ENCODE results near the gene MCTP2.

DNA sequence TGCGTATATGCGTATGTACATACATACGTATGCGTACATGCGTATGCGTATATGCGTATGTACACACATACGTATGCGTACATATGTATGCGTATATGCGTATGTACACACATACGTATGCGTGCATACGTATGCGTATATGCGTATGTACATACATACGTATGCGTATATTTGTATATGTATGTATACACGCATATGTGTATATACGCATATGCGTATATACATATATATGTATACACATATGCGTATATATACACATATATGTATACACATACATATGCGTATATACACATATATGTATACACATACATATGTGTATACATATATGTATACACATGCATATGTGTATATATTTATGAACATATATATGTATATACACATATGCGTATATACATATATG is 12.1 kb downstream of the MCTP2 start:
- TF ChIP-seq, protein P1, sequence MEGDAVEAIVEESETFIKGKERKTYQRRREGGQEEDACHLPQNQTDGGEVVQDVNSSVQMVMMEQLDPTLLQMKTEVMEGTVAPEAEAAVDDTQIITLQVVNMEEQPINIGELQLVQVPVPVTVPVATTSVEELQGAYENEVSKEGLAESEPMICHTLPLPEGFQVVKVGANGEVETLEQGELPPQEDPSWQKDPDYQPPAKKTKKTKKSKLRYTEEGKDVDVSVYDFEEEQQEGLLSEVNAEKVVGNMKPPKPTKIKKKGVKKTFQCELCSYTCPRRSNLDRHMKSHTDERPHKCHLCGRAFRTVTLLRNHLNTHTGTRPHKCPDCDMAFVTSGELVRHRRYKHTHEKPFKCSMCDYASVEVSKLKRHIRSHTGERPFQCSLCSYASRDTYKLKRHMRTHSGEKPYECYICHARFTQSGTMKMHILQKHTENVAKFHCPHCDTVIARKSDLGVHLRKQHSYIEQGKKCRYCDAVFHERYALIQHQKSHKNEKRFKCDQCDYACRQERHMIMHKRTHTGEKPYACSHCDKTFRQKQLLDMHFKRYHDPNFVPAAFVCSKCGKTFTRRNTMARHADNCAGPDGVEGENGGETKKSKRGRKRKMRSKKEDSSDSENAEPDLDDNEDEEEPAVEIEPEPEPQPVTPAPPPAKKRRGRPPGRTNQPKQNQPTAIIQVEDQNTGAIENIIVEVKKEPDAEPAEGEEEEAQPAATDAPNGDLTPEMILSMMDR (IDR thresholded peaks at IDR 0.05; ENCODE audit: insufficient read depth, low read length): no peak
- TF ChIP-seq POLR2AphosphoS5 (IDR thresholded peaks at IDR 0.05; ENCODE audit: low read depth): no peak
